Measurements from ENCODE around the gene MYOZ2.

MYOZ2 gene

DNA sequence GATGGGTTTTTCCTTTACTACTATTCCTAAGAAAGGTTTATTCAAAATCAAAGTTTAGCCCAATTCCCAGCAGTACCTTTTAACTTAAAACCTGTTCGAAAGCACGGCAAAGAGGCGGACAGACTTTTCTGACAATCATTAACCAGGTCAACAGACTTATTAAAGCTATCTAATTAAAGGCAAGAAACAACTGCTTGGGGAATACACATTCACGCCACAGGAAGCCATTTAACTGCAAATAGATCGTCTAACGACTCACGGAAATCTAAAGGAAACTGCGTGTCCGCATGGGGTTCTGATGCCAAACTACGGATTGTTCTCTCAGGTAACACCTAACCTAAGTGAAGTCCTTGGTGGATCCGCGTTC is 76.2 kb downstream of the MYOZ2 start:
- H3K79me2 ChIP-seq (ENCODE audit: insufficient read depth, low read depth): peaks cover 29% of the 10 kb centered on the region
- TF ChIP-seq, protein P1, sequence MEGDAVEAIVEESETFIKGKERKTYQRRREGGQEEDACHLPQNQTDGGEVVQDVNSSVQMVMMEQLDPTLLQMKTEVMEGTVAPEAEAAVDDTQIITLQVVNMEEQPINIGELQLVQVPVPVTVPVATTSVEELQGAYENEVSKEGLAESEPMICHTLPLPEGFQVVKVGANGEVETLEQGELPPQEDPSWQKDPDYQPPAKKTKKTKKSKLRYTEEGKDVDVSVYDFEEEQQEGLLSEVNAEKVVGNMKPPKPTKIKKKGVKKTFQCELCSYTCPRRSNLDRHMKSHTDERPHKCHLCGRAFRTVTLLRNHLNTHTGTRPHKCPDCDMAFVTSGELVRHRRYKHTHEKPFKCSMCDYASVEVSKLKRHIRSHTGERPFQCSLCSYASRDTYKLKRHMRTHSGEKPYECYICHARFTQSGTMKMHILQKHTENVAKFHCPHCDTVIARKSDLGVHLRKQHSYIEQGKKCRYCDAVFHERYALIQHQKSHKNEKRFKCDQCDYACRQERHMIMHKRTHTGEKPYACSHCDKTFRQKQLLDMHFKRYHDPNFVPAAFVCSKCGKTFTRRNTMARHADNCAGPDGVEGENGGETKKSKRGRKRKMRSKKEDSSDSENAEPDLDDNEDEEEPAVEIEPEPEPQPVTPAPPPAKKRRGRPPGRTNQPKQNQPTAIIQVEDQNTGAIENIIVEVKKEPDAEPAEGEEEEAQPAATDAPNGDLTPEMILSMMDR (conservative IDR thresholded peaks at IDR 0.05; ENCODE audit: low read depth, low read length): no peak
- peak overlapping the region; percentile 87 for H3K4me2 ChIP-seq
- peak overlapping the region; percentile 75 for H2AFZ ChIP-seq (ENCODE audit: low read depth)
- H3K9ac ChIP-seq: peak overlapping the region; percentile 80
- H3K27me3 ChIP-seq (ENCODE audit: insufficient read depth, low read depth): no peaks in the 10 kb centered on the region
- no peaks in the 10 kb centered on the region for H4K20me1 ChIP-seq (ENCODE audit: insufficient read depth)
- H3K36me3 ChIP-seq (ENCODE audit: insufficient read depth): no peaks in the 10 kb centered on the region
- peak overlapping the region; percentile 82 for H3K27ac ChIP-seq
- H3K4me1 ChIP-seq (ENCODE audit: low read depth, poor library complexity, severe bottlenecking): peaks cover 28% of the 10 kb centered on the region
- peak overlapping the region; percentile 73 for H3K4me3 ChIP-seq (IDR thresholded peaks at IDR 0.05; ENCODE audit: insufficient read depth, low read depth, low read length)

GRCh38 chr4:119212234-119212963 is 76.8 kb downstream of the MYOZ2 start, which contains the start of gene USP53:
Gene USP53 (plus strand): TSS chr4:119212713. CDS start chr4:119239760, 27,047 bp downstream.
- Histone ChIP-seq H2AFZ (ENCODE audit: low read depth) (peak within 1 kb of the TSS; percentile 75), H3K4me2 (peak within 1 kb of the TSS; percentile 99), H3K27me3 (ENCODE audit: insufficient read depth, low read depth) (no peaks in the 10 kb centered on the region), H3K4me1 (ENCODE audit: low read depth, poor library complexity, severe bottlenecking) (peaks cover 28% of the 10 kb centered on the region), H3K36me3 (ENCODE audit: insufficient read depth) (no peaks in the 10 kb centered on the region; the same call in 1 of the 2 replicates), H3K4me3 (IDR thresholded peaks at IDR 0.05; ENCODE audit: insufficient read depth, low read depth, low read length) (peak within 1 kb of the TSS; percentile 73), H3K79me2 (ENCODE audit: insufficient read depth, low read depth) (peaks cover 29% of the 10 kb centered on the region), H4K20me1 (ENCODE audit: insufficient read depth) (no peaks in the 10 kb centered on the region), H3K27ac (peak within 1 kb of the TSS; percentile 82), H3K9ac (peak within 1 kb of the TSS; percentile 80)
- TF ChIP-seq, protein P1 (conservative IDR thresholded peaks at IDR 0.05; ENCODE audit: low read depth, low read length): no peak

- TF ChIP-seq, protein P1 (conservative IDR thresholded peaks at IDR 0.05; ENCODE audit: low read depth, low read length): 0 out of 2 replicates have a peak, but pooled peaks have one; percentile 18
- Histone ChIP-seq H3K79me2 (ENCODE audit: insufficient read depth, low read depth) (peaks cover 29% of the 10 kb centered on the region), H3K27me3 (ENCODE audit: insufficient read depth, low read depth) (no peaks in the 10 kb centered on the region), H3K9ac (peak overlapping the region; percentile 80; the same call in 1 of the 2 replicates), H3K4me2 (peak overlapping the region; percentile 99; the same call in 1 of the 2 replicates), H4K20me1 (ENCODE audit: insufficient read depth) (no peaks in the 10 kb centered on the region), H2AFZ (ENCODE audit: low read depth) (peak overlapping the region; percentile 75), H3K4me3 (IDR thresholded peaks at IDR 0.05; ENCODE audit: insufficient read depth, low read depth, low read length) (peak overlapping the region; percentile 49), H3K36me3 (ENCODE audit: insufficient read depth) (no peaks in the 10 kb centered on the region; the same call in 1 of the 2 replicates), H3K27ac (peak overlapping the region; percentile 82), H3K4me1 (ENCODE audit: low read depth, poor library complexity, severe bottlenecking) (peaks cover 28% of the 10 kb centered on the region)
Observed at GRCh38 chr4:119212964-119213606, 77.5 kb downstream of the MYOZ2 start.

DNA sequence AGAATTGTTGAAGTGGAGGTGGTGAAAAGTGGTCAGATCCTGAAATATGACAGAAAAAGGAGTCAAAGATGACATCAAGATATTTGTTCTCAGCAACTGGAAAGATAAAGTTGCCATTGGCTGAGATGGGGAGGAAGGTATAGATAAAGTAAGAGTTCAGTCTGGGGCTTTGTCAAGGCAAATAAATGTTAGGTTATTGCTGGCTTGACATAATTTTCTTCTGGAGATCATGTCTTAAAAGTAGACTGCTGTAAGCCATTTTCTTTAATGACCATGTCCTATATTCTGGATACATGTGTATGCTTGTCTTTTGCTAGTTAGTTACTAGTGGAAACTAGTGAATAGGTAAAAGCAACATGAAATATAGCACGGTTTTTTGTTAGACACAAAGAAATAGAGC is 82.5 kb downstream of the MYOZ2 start:
- H3K4me1 ChIP-seq (ENCODE audit: low read depth, poor library complexity, severe bottlenecking): peaks cover 16% of the 10 kb centered on the region
- H3K27me3 ChIP-seq (ENCODE audit: insufficient read depth, low read depth): no peaks in the 10 kb centered on the region
- H3K27ac ChIP-seq: no peak overlapping the region
- no peak overlapping the region for H3K9ac ChIP-seq
- TF ChIP-seq, protein P1 (conservative IDR thresholded peaks at IDR 0.05; ENCODE audit: low read depth, low read length): no peak
- H3K4me3 ChIP-seq (IDR thresholded peaks at IDR 0.05; ENCODE audit: insufficient read depth, low read depth, low read length): no peak overlapping the region
- peaks cover 36% of the 10 kb centered on the region for H3K79me2 ChIP-seq (ENCODE audit: insufficient read depth, low read depth)
- no peak overlapping the region for H3K4me2 ChIP-seq
- H4K20me1 ChIP-seq (ENCODE audit: insufficient read depth): no peaks in the 10 kb centered on the region
- no peak overlapping the region for H2AFZ ChIP-seq (ENCODE audit: low read depth)
- no peaks in the 10 kb centered on the region; the same call in 1 of the 2 replicates for H3K36me3 ChIP-seq (ENCODE audit: insufficient read depth)
